ENCODE results near the gene CFAP99.
A peak's percentile ranks its signal among the peaks of the same experiment; 100 is the strongest.

CFAP99 gene

GRCh38 chr4:2468456-2469191 lies 49.9 kb downstream of the CFAP99 start, which contains the start of gene RNF4:
RNF4 (plus strand) TSS chr4:2469106; CDS start chr4:2490494, 21,388 bp downstream.
- TF ChIP-seq FOXP2 (optimal IDR thresholded peaks at IDR 0.05; ENCODE audit: control extremely low read depth, extremely low read length, insufficient read depth): no peak
- TF ChIP-seq POLR2AphosphoS5 (IDR thresholded peaks at IDR 0.05; ENCODE audit: borderline replicate concordance, low read depth, low read length): peak; percentile 92
- peak within 1 kb of the TSS; percentile 94 for H3K9ac ChIP-seq (ENCODE audit: insufficient read length)
- peak; percentile 85 for DNase-seq (ENCODE audit: low read depth, low spot score)
- H3K9me3 ChIP-seq (ENCODE audit: low read depth, low read length): peaks cover 17% of the 10 kb centered on the region; the same call in 1 of the 2 replicates
- H3K4me3 ChIP-seq: peak within 1 kb of the TSS; percentile 81
- H3K27ac ChIP-seq: peak within 1 kb of the TSS; percentile 86
- H3K36me3 ChIP-seq (ENCODE audit: insufficient read depth, low read length): peaks cover 34% of the 10 kb centered on the region

GRCh38 chr4:2469192-2469984 lies 50.6 kb downstream of the CFAP99 start:
- TF ChIP-seq EZH2 (IDR thresholded peaks at IDR 0.05): no peak
- TF ChIP-seq POLR2AphosphoS5 (IDR thresholded peaks at IDR 0.05; ENCODE audit: borderline replicate concordance, low read depth, low read length): no peak
- no peak for TF ChIP-seq FOXP2 (optimal IDR thresholded peaks at IDR 0.05; ENCODE audit: control extremely low read depth, extremely low read length, insufficient read depth)
- Histone ChIP-seq H3K27ac (peak overlapping the region; percentile 86), H3K9me3 (ENCODE audit: low read depth, low read length) (peaks cover 17% of the 10 kb centered on the region; the same call in 1 of the 2 replicates), H3K4me3 (peak overlapping the region; percentile 81), H3K9ac (ENCODE audit: insufficient read length) (peak overlapping the region; percentile 94), H3K36me3 (ENCODE audit: insufficient read depth, low read length) (peaks cover 42% of the 10 kb centered on the region)
- DNase-seq (ENCODE audit: low read depth, low spot score): no peak

GRCh38 chr4:2470791-2471190 lies 52.0 kb downstream of the CFAP99 start:
- no peak for DNase-seq (ENCODE audit: low read depth, low spot score)
- Histone ChIP-seq H3K27ac (no peak overlapping the region), H3K4me3 (peak overlapping the region; percentile 81), H3K9ac (ENCODE audit: insufficient read length) (peak overlapping the region; percentile 94), H3K9me3 (ENCODE audit: low read depth, low read length) (peaks cover 17% of the 10 kb centered on the region; the same call in 1 of the 2 replicates), H3K36me3 (ENCODE audit: insufficient read depth, low read length) (peaks cover 53% of the 10 kb centered on the region)
- no peak for TF ChIP-seq FOXP2 (optimal IDR thresholded peaks at IDR 0.05; ENCODE audit: control extremely low read depth, extremely low read length, insufficient read depth)
- TF ChIP-seq POLR2AphosphoS5 (IDR thresholded peaks at IDR 0.05; ENCODE audit: borderline replicate concordance, low read depth, low read length): no peak
- TF ChIP-seq EZH2 (IDR thresholded peaks at IDR 0.05): no peak

- Histone ChIP-seq H3K36me3 (ENCODE audit: insufficient read depth, low read length) (peaks cover 59% of the 10 kb centered on the region), H3K9me3 (ENCODE audit: low read depth, low read length) (peaks cover 17% of the 10 kb centered on the region; the same call in 1 of the 2 replicates), H3K4me3 (no peak overlapping the region), H3K27ac (peak overlapping the region; percentile 52; the same call in 1 of the 2 replicates), H3K9ac (ENCODE audit: insufficient read length) (no peak overlapping the region)
- no peak for DNase-seq (ENCODE audit: low read depth, low spot score)
- no peak for TF ChIP-seq EZH2 (IDR thresholded peaks at IDR 0.05)
- TF ChIP-seq FOXP2 (optimal IDR thresholded peaks at IDR 0.05; ENCODE audit: control extremely low read depth, extremely low read length, insufficient read depth): no peak
- TF ChIP-seq POLR2AphosphoS5 (IDR thresholded peaks at IDR 0.05; ENCODE audit: borderline replicate concordance, low read depth, low read length): no peak
Observed at GRCh38 chr4:2472187-2472586, 53.4 kb downstream of the CFAP99 start.

GRCh38 chr4:2478229-2478628 lies 59.5 kb downstream of the CFAP99 start:
- Histone ChIP-seq H3K4me3 (peak overlapping the region; percentile 78), H3K9me3 (ENCODE audit: low read depth, low read length) (no peaks in the 10 kb centered on the region), H3K36me3 (ENCODE audit: insufficient read depth, low read length) (peaks cover 34% of the 10 kb centered on the region), H3K9ac (ENCODE audit: insufficient read length) (no peak overlapping the region), H3K27ac (peak overlapping the region; percentile 98)
- peak; percentile 96 for DNase-seq (ENCODE audit: low read depth, low spot score)
- TF ChIP-seq POLR2AphosphoS5 (IDR thresholded peaks at IDR 0.05; ENCODE audit: borderline replicate concordance, low read depth, low read length) (peak; percentile 61; the same call in 1 of the 2 replicates), FOXP2 (optimal IDR thresholded peaks at IDR 0.05; ENCODE audit: control extremely low read depth, extremely low read length, insufficient read depth) (no peak), EZH2 (IDR thresholded peaks at IDR 0.05) (no peak)

GRCh38 chr4:2480649-2481048 lies 61.9 kb downstream of the CFAP99 start:
- TF ChIP-seq POLR2AphosphoS5 (IDR thresholded peaks at IDR 0.05; ENCODE audit: borderline replicate concordance, low read depth, low read length) (no peak), EZH2 (IDR thresholded peaks at IDR 0.05) (no peak), FOXP2 (optimal IDR thresholded peaks at IDR 0.05; ENCODE audit: control extremely low read depth, extremely low read length, insufficient read depth) (no peak)
- Histone ChIP-seq H3K9ac (ENCODE audit: insufficient read length) (peak overlapping the region; percentile 22), H3K27ac (peak overlapping the region; percentile 98), H3K4me3 (no peak overlapping the region), H3K9me3 (ENCODE audit: low read depth, low read length) (no peaks in the 10 kb centered on the region), H3K36me3 (ENCODE audit: insufficient read depth, low read length) (peaks cover 13% of the 10 kb centered on the region)
- no peak for DNase-seq (ENCODE audit: low read depth, low spot score)

- no peak overlapping the region for H3K4me3 ChIP-seq
- no peak overlapping the region for H3K9ac ChIP-seq (ENCODE audit: insufficient read length)
- H3K36me3 ChIP-seq (ENCODE audit: insufficient read depth, low read length): peaks cover 10% of the 10 kb centered on the region; the same call in 1 of the 2 replicates
- no peak for DNase-seq (ENCODE audit: low read depth, low spot score)
- no peaks in the 10 kb centered on the region for H3K9me3 ChIP-seq (ENCODE audit: low read depth, low read length)
- TF ChIP-seq POLR2AphosphoS5 (IDR thresholded peaks at IDR 0.05; ENCODE audit: borderline replicate concordance, low read depth, low read length) (no peak), EZH2 (IDR thresholded peaks at IDR 0.05) (no peak), FOXP2 (optimal IDR thresholded peaks at IDR 0.05; ENCODE audit: control extremely low read depth, extremely low read length, insufficient read depth) (no peak)
- peak overlapping the region; percentile 98 for H3K27ac ChIP-seq
Observed at GRCh38 chr4:2482192-2482591, 63.4 kb downstream of the CFAP99 start.

GRCh38 chr4:2482693-2483092 lies 63.9 kb downstream of the CFAP99 start:
- H3K4me3 ChIP-seq: no peak overlapping the region
- H3K9me3 ChIP-seq (ENCODE audit: low read depth, low read length): no peaks in the 10 kb centered on the region
- H3K36me3 ChIP-seq (ENCODE audit: insufficient read depth, low read length): peaks cover 13% of the 10 kb centered on the region; the same call in 1 of the 2 replicates
- TF ChIP-seq EZH2 (IDR thresholded peaks at IDR 0.05) (no peak), FOXP2 (optimal IDR thresholded peaks at IDR 0.05; ENCODE audit: control extremely low read depth, extremely low read length, insufficient read depth) (no peak), POLR2AphosphoS5 (IDR thresholded peaks at IDR 0.05; ENCODE audit: borderline replicate concordance, low read depth, low read length) (no peak)
- H3K27ac ChIP-seq: peak overlapping the region; percentile 98; the same call in 1 of the 2 replicates
- H3K9ac ChIP-seq (ENCODE audit: insufficient read length): no peak overlapping the region
- no peak for DNase-seq (ENCODE audit: low read depth, low spot score)
